GM21723 (cell line): Measurements from ENCODE around the gene MOXD1.
"Not testable (repeated sequence)": the region's sequence is repeated elsewhere in the genome, so short reads cannot be mapped to it uniquely, and the experiment has no call there.

ENCODE experiments used
- ATAC-seq: cut with Tn5 transposase; IDR thresholded peaks from one replicate; pipeline ENCODE4 v1.9.1; 2021; ENCODE audit warnings: mild to moderate bottlenecking, moderate library complexity; ENCODE audit not compliant: unreplicated experiment

MOXD1 gene

GRCh38 chr6:132285004-132285780 is 116.1 kb downstream of the MOXD1 start:
- no peak for ATAC-seq

DNA sequence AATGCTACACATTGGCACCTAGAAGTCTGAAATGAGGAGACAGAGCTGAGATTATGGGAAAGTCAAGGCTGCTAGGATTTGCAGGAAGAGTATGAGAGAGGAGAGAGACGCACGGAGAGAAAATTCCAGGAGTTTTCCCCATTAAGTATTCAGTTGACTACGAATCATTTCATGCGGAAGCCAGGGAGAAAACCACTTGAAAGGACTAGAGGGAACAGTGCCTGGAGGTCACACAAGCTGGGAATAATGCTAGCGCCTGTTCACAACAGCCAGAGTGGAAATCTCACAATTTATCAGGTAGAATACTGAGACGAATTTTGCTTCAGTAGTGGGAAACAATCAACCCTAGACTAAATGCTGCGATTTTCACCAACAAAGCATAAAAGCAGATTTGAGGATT is 118.6 kb downstream of the MOXD1 start:
- no peak for ATAC-seq

DNA sequence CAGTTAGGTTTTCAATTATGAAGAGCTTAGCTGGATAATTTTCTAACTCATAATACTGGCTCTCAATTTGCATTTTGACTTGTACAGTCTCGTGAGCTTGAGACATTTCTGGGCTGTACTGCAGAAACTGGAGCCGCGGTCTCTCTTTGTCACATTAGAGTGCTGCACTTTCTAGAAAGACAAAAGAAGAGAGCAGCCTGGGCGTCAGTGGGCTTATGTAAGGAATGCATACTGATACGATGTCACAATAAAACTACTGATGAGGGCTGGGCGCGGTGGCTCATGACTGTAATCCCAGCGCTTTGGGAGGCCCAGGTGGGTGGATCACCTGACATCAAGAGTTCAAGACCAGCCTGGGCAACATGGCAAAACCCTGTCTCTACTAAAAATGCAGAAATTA is 120.8 kb downstream of the MOXD1 start:
- no peak for ATAC-seq

DNA sequence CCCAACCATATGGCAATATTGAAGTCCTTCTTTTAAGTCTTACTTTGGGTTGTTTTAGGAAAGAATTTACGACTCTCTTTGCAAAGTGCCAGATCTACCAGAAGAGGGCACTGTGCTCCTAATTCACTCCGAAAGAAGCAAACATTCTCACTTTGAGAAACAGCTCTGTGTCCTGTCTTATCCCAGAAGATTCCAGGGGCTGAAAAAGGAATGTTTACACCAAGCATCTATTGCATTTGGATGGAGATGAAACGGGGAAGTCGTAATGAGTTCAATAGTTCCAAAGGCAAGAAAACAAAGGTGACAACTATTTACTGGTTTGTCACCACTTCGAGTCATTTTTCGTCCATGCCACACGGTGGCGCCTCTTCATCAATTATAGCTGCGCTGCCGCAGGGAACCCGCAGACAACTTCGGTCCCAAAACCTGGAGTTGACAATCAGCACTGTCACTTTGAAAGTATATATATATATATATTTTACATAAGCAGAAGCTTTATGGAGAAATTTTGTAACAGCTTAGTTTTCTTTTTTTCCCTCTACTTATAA is 121.6 kb downstream of the MOXD1 start:
- peak; percentile 95 for ATAC-seq

- ATAC-seq, result no peak
Measured at GRCh38 chr6:132275066-132275970, 126.0 kb downstream of the MOXD1 start.

- no peak for ATAC-seq
Measured at GRCh38 chr6:132272776-132273175, 128.5 kb downstream of the MOXD1 start.

DNA sequence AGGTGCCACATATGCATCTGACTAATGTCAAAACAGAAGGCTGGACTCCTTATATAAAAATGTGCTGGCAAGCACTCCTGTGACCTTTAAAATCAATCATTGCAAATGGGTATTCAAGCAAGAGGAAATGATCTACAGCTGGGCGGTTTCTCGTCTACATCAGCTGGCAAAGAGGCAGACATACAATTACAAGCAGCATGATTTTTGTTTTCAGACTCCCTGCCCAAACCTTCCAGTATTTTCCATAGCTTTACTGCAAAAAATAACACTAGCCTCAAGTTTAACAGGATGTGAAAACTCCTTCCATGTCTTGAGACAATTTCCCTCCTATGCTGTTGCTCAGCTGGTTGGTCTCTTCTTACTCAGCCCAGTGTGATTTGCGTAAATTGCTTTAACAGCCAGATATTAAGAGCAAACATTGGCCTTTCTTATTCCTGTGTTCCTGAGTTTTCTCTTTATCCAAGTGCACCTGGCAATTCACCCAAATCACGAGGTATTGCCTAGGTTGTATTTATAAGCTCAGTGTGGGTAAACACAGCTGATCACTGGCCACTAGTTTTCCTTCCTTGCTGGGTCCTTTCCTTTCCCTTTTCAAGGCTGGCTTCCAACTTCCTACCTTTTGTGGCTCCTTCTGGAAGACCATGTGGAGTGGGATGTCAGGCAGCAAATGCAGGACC is 130.4 kb downstream of the MOXD1 start:
- no peak for ATAC-seq

GRCh38 chr6:132268666-132269065 is 132.6 kb downstream of the MOXD1 start:
- not testable (repeated sequence) for ATAC-seq

DNA sequence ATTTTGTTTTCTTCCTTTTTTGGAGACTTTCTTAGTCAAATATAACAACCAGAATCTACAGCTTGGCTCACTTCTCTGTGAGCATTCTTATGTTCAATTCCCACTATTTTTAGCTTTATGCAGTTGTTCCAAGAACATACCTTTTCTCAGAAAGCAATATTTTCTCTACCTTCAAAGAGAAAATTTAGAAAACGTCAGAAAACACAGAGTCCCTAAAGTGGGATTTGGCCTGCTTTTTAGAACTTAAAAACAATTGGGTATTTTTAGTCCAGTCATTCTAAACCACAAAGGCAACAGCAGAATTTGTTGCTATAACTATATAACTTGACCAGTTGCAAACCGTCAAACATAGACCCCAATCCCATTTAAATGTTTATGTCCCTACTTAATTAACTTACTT is 133.1 kb downstream of the MOXD1 start:
- no peak for ATAC-seq

DNA sequence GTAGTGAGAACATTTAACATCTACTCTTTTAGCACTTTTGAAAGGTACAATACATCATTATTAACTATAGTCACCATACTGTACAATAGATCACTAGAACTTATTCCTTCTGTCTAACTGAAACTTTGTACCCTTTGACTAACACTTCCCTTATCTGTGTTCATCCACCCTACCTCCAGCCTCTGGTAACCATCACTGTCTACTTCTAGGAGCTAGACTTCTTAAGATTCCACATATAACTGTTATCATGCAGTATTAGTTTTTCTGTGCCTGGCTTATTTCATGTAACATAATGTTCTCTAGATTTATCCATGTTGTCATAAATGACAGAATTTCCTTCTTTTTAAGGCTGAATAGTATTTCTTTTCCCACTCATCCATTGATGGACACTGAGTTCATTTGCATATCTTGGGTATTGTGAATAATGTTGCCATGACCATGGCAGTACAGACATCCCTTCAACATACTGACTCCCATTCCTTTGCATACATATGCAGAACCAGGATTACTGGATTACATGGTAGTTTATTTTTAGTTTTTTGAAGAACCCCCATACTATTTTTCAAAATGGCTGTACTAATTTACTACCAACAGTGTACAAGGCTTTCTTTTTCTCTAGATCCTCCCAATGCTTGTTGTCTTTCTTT is 135.7 kb downstream of the MOXD1 start:
- no peak for ATAC-seq

DNA sequence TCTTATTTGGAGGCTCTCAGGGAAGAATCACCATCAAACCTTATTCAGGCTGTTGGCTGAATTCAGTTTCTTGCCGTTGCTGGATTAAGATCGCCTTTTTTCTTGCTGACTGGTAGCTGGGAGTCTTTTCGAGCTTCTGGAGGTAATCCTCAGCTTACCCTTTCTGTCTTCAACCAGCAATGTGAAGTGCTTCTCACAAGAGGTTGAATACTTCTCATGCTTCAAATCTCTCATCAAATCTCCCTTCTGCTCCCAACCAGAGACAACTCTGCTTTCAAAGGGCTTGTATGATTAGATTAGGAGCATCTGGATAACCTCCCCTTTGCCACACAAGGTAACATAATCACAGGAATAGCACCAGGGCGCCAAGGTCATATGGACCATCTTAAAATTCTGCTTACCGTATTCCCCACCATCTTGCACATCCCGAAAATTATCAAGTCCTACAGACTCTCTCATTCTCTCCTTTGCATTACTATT is 137.2 kb downstream of the MOXD1 start:
- no peak for ATAC-seq

- ATAC-seq, result no peak
Measured at GRCh38 chr6:132261354-132261753, 139.9 kb downstream of the MOXD1 start.

DNA sequence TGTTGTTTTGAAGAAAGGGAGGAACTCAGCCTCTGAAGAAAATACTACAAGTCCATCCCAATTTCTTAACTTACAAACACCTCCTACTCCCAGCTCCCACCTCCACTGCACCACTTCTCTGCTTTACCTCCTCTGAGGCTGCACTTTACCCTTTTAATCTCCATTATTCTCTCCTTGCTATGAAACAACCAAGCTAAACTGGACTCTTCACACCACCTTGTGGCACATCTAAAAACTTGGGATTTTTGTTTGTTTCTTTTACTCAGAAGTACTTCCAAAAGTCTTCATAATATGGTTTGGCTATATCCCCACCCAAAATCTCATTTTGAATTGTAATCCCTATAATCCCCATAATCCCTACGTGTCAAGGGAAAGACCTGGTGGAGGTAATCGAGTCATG is 142.2 kb downstream of the MOXD1 start:
- ATAC-seq, result no peak

DNA sequence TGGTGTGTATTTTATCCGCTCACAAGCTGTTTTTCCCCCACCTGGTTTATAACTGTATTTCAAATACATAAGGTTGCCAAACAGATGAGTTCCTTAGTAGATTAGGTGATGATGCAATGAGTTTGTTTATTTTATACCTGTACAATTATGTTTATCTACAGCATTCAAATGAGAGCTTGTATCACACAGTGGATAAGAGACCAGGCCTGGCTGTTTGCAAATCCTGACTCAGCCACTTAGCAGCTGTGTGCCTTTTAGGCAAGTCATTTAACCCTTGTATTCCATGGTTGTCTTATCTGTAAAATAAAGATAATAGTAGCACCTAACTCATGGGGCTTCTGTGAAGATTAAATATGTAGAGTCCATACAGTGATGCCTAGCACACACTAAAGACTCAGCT is 143.7 kb downstream of the MOXD1 start:
- no peak for ATAC-seq

DNA sequence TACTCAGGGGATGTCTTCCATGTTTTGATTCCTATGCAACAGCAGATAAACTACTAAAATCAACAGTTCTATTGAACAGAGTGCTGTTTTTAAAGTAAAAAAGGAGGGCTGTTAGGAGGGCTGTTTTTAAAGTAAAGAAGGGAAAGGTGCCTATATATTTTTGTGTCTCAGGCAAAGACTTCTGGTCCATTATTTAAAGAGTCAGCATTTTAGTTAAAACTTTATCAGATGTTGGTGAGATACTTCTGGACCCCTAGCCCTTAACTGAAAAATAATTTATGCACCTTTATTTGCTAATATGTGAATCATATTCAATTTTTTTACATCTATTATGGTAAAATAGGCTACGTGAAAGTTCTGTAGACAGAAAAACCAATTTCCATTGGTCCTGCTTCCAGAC is 144.8 kb downstream of the MOXD1 start:
- ATAC-seq, result no peak

DNA sequence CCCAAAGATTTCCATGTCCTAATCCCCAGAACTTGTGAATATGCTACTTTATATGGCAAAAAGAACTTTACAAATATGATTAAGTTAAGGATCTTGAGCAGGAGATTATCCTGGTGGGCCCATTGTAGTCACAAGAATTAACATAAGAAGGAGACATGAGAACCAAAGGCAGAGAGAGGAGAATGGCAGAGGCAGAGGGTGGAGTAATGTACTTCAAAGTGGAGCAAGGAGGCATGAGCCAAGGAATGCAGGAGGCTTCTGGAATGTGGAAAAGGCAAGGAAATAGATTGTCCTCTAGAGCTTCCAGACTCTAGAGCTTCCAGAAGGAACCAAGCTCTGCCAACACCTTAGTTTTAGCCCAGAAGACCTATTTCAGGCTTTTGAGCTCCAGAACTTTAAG is 147.4 kb downstream of the MOXD1 start:
- ATAC-seq, result no peak

GRCh38 chr6:132253211-132253610 is 148.1 kb downstream of the MOXD1 start:
- no peak for ATAC-seq

DNA sequence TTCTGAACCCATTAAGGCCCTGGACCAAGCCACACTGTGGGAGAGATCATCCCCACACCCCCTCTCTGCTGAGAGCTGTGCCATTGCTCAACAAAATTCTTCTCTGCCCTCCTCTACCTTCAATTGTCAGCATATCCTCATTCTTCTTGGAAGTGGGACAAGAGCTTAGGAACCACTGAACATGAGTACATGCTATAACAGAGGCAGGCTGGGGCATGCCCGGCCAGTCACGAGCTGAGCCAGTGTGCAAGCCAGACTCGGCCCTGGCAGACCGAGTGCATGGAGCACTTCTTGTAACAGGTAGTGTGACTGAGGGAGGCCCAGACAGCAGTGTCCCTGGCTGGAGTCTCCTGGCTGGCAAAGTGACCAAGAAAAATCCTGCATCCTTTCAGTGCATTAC is 149.2 kb downstream of the MOXD1 start:
- no peak for ATAC-seq

GRCh38 chr6:132251711-132252110 is 149.6 kb downstream of the MOXD1 start:
- ATAC-seq, result no peak

GRCh38 chr6:132247381-132248159 is 153.7 kb downstream of the MOXD1 start:
- ATAC-seq, result no peak
